PC-9 (cell line): ENCODE results near the gene CD27.

ENCODE experiments used
- EZH2 ChIP-seq: fragments of 200-600 bp; sonication (generic); IDR thresholded peaks from 2 replicates; pipeline ENCODE4 v1.8.0; 2017; ENCODE audit warnings: antibody characterized with exemption, low read depth
- TF ChIP-seq, protein P1 (sequence below): fragments of 200-600 bp; sonication (generic); conservative IDR thresholded peaks from 2 replicates; pipeline ENCODE4 v1.6.1; 2017; ENCODE audit warnings: mixed run types, antibody characterized with exemption, mild to moderate bottlenecking, moderate library complexity

DNA sequence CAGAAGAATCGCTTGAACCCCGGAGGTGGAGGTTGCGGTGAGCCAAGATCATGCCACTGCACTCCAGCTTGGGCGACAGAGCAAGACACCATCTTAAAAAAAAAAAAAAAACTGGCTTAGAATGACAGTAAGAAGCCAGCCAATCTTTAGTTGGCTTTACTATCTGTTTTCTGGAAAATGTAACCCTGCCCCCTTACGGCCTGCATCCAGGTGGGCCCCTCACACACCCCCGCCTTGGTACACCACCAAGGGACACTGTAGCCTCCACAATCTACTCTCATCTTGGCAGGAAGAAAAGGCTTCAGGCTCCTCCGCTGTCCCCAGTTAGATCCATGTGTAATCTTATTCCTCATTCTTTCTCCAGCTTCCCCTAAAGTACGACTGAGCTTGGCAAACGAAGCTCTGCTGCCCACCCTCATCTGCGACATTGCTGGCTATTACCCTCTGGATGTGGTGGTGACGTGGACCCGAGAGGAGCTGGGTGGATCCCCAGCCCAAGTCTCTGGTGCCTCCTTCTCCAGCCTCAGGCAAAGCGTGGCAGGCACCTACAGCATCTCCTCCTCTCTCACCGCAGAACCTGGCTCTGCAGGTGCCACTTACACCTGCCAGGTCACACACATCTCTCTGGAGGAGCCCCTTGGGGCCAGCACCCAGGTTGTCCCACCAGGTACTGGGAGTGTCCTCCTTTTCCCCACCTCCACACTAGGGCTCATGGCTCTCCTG is 13.7 kb downstream of the CD27 start:
- TF ChIP-seq, protein P1, sequence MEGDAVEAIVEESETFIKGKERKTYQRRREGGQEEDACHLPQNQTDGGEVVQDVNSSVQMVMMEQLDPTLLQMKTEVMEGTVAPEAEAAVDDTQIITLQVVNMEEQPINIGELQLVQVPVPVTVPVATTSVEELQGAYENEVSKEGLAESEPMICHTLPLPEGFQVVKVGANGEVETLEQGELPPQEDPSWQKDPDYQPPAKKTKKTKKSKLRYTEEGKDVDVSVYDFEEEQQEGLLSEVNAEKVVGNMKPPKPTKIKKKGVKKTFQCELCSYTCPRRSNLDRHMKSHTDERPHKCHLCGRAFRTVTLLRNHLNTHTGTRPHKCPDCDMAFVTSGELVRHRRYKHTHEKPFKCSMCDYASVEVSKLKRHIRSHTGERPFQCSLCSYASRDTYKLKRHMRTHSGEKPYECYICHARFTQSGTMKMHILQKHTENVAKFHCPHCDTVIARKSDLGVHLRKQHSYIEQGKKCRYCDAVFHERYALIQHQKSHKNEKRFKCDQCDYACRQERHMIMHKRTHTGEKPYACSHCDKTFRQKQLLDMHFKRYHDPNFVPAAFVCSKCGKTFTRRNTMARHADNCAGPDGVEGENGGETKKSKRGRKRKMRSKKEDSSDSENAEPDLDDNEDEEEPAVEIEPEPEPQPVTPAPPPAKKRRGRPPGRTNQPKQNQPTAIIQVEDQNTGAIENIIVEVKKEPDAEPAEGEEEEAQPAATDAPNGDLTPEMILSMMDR, result no peak
- no peak for TF ChIP-seq EZH2
